IPS-18a (cell line): ENCODE results near the gene KCTD14.

Source experiments
- H3K27ac ChIP-seq: one replicate; pipeline ENCODE4 v1.5.1; 2013; ENCODE audit warnings: low read length
- H3K27me3 ChIP-seq: one replicate; pipeline ENCODE4 v1.6.1; 2013; ENCODE audit warnings: mild to moderate bottlenecking, low read length; ENCODE audit not compliant: control insufficient read depth, insufficient read depth
- H3K36me3 ChIP-seq: one replicate; pipeline ENCODE4 v1.6.1; 2013; ENCODE audit warnings: low read depth, low read length; ENCODE audit not compliant: control insufficient read depth
- H3K4me1 ChIP-seq: one replicate; pipeline ENCODE4 v1.6.1; 2013; ENCODE audit warnings: low read depth, low read length; ENCODE audit not compliant: control insufficient read depth
- H3K4me3 ChIP-seq: one replicate; pipeline ENCODE4 v1.5.1; 2013; ENCODE audit warnings: low read length
- H3K9ac ChIP-seq: one replicate; pipeline ENCODE4 v1.6.1; 2013; ENCODE audit warnings: mild to moderate bottlenecking, low read length, moderate library complexity
- H3K9me3 ChIP-seq: one replicate; pipeline ENCODE4 v1.6.1; 2013; ENCODE audit warnings: low read depth, low read length; ENCODE audit not compliant: control insufficient read depth

The KCTD14 gene

GRCh38 chr11:77981346-77981947 lies 41.6 kb downstream of the KCTD14 start:
- Histone ChIP-seq H3K27me3 (no peaks in the 10 kb centered on the region), H3K9ac (no peak overlapping the region), H3K9me3 (no peaks in the 10 kb centered on the region), H3K4me3 (no peak overlapping the region), H3K36me3 (peaks cover 14% of the 10 kb centered on the region), H3K27ac (no peak overlapping the region), H3K4me1 (no peaks in the 10 kb centered on the region)

DNA sequence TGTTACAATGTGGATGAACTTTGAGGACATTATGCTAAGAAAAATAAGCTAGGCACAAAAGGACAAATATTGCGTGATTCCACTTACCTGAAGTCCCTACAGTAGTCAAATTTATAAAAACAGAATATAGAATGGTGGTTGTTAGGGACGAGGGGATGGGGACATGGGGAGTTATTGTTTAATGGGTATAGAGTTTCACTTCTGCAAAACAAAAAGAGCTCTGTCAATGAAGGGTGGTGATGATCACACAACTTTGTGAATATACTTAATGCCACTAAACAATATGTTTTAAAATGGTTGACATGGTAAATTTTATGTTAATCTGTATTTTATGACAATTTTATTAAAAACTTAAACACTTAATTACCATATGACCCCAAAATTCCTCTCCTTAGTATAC lies 54.7 kb downstream of the KCTD14 start:
- Histone ChIP-seq H3K4me3 (no peak overlapping the region), H3K36me3 (no peaks in the 10 kb centered on the region), H3K27ac (no peak overlapping the region), H3K4me1 (no peaks in the 10 kb centered on the region), H3K27me3 (no peaks in the 10 kb centered on the region), H3K9ac (no peak overlapping the region), H3K9me3 (no peaks in the 10 kb centered on the region)

- Histone ChIP-seq H3K27ac (no peak overlapping the region), H3K9ac (no peak overlapping the region), H3K4me3 (no peak overlapping the region), H3K9me3 (no peaks in the 10 kb centered on the region), H3K36me3 (no peaks in the 10 kb centered on the region), H3K27me3 (no peaks in the 10 kb centered on the region), H3K4me1 (no peaks in the 10 kb centered on the region)
Measured at GRCh38 chr11:77967753-77968152, 55.3 kb downstream of the KCTD14 start.

GRCh38 chr11:77967121-77967520 lies 56.0 kb downstream of the KCTD14 start:
- H3K9me3 ChIP-seq, result no peaks in the 10 kb centered on the region
- H3K27ac ChIP-seq, result no peak overlapping the region
- H3K36me3 ChIP-seq, result no peaks in the 10 kb centered on the region
- H3K4me1 ChIP-seq, result no peaks in the 10 kb centered on the region
- H3K9ac ChIP-seq, result no peak overlapping the region
- H3K4me3 ChIP-seq, result no peak overlapping the region
- H3K27me3 ChIP-seq, result no peaks in the 10 kb centered on the region

DNA sequence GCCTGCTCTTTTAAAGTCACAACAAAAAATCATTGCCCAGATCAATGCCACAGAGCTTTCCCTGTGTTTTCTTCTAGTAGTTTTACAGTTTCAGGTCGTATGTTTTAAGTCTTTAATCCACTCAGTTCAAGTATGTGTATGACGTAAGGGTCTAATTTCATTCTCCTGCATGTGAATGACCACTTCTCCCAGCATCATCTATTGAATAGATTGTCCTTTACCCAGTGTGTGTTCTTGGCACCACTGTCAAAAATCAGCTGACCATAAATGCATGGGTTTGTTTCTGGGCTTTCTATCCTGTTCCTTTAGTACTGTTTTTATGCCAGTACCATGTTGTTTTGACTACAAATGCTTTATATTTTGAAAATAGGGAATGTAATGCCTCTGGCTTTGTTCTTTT lies 56.7 kb downstream of the KCTD14 start:
- Histone ChIP-seq H3K9ac (no peak overlapping the region), H3K27ac (no peak overlapping the region), H3K4me3 (no peak overlapping the region), H3K36me3 (no peaks in the 10 kb centered on the region), H3K4me1 (no peaks in the 10 kb centered on the region), H3K9me3 (no peaks in the 10 kb centered on the region), H3K27me3 (no peaks in the 10 kb centered on the region)
